Mammary epithelial cell (primary cell): ENCODE measurements around the gene GAB4.

Experiments used
- CTCF ChIP-seq, 2 donors: IDR thresholded peaks in 1 of 2; conservative IDR thresholded peaks in 1 of 2; 2 replicates each; pipeline ENCODE4 v1.5.1; 2011 to 2012; ENCODE audit warnings: inconsistent platforms in 2 of 2, low read length in 2 of 2, mild to moderate bottlenecking in 2 of 2, control low read depth in 1 of 2, low read depth in 1 of 2; ENCODE audit not compliant: insufficient read depth in 1 of 2; ENCODE audit errors: extremely low read depth in 1 of 2
- EZH2 ChIP-seq: IDR thresholded peaks from 2 replicates; pipeline ENCODE4 v1.6.1; 2012; ENCODE audit warnings: low read length, inconsistent platforms, borderline replicate concordance

GRCh38 chr22:16964366-16964765, 43.7 kb downstream of the GAB4 start:
- TF ChIP-seq CTCF (conservative IDR thresholded peaks at IDR 0.05 in 1 of 2, IDR thresholded peaks at IDR 0.05 in 1 of 2; ENCODE audit: extremely low read depth in 1 of 2, insufficient read depth in 1 of 2, low read depth in 1 of 2, low read length in 2 of 2): no peak
- no peak for TF ChIP-seq EZH2
